OCI-LY7 (cell line): ENCODE data around the gene VCL. TPM values are rescaled to one million over a fixed set of nuclear protein-coding genes. Genes with fewer than 3 reads are reported as not detected.

ENCODE experiments used
- BruUV-seq: library from RNA; stranded (reverse); fragments of 400-500 nt; replicated peaks from 2 replicates; lab custom pipeline; 2021; lab: Mats Ljungman, UMichigan
- CTCF ChIA-PET: fragments of 300-600 bp; sonication (Branson Sonifier 250); formaldehyde crosslinking; loops from one replicate; lab custom pipeline; 2022; ENCODE audit warnings: antibody characterized with exemption; ENCODE audit not compliant: unreplicated experiment; lab: Charles Lee
- POLR2A ChIA-PET: fragments of 300-600 bp; sonication (Branson Sonifier 250); formaldehyde crosslinking; loops from one replicate; lab custom pipeline; 2022; ENCODE audit warnings: antibody characterized with exemption; lab: Charles Lee
- DNase-seq: peaks from one replicate; pipeline ENCODE4 v3.0.0-alpha.2; 2015; ENCODE audit warnings: low spot score
- H2AFZ ChIP-seq: fragments of 200-600 bp; sonication (generic), shearing (Covaris generic); 2 replicates; pipeline ENCODE4 v1.6.1; 2014; ENCODE audit warnings: mild to moderate bottlenecking, antibody characterized with exemption, low read length, moderate library complexity
- H3K27ac ChIP-seq: fragments of 200-600 bp; sonication (generic); 2 replicates; pipeline ENCODE4 v1.5.1; 2014; ENCODE audit warnings: mixed run types, low read depth, mild to moderate bottlenecking, moderate library complexity, low read length, inconsistent platforms; ENCODE audit not compliant: poor library complexity, severe bottlenecking
- H3K36me3 ChIP-seq: fragments of 200-600 bp; sonication (generic); 2 replicates; pipeline ENCODE4 v1.6.1; 2014; ENCODE audit warnings: mild to moderate bottlenecking, antibody characterized with exemption, low read length, moderate library complexity, mixed read lengths; ENCODE audit not compliant: insufficient read depth
- H3K4me1 ChIP-seq: fragments of 200-600 bp; sonication (generic); 2 replicates; pipeline ENCODE4 v1.5.1; 2014; ENCODE audit warnings: mild to moderate bottlenecking, low read length; ENCODE audit not compliant: insufficient read depth, poor library complexity, severe bottlenecking
- H3K4me2 ChIP-seq: fragments of 200-600 bp; sonication (generic); 2 replicates; pipeline ENCODE4 v1.6.1; 2014; ENCODE audit warnings: mild to moderate bottlenecking, low read length
- H3K4me3 ChIP-seq: fragments of 200-600 bp; sonication (generic); 2 replicates; pipeline ENCODE4 v1.5.1; 2014; ENCODE audit warnings: mild to moderate bottlenecking, low read depth, low read length; ENCODE audit not compliant: poor library complexity, severe bottlenecking
- H3K79me2 ChIP-seq: fragments of 200-600 bp; sonication (generic); 2 replicates; pipeline ENCODE4 v1.6.1; 2016; ENCODE audit warnings: low read depth, mild to moderate bottlenecking, low read length, moderate library complexity, mixed read lengths; ENCODE audit not compliant: insufficient read depth
- H3K9me2 ChIP-seq: fragments of 200-600 bp; sonication (generic); 2 replicates; pipeline ENCODE4 v1.6.1; 2016; ENCODE audit warnings: mild to moderate bottlenecking, low read length, mixed read lengths; ENCODE audit not compliant: insufficient read depth
- H3K9me3 ChIP-seq: fragments of 200-600 bp; sonication (generic); 2 replicates; pipeline ENCODE4 v1.6.1; 2014; ENCODE audit warnings: mild to moderate bottlenecking, mixed run types, low read length, mixed read lengths
- H4K20me1 ChIP-seq: fragments of 200-600 bp; sonication (generic); 2 replicates; pipeline ENCODE4 v1.6.1; 2014; ENCODE audit warnings: mild to moderate bottlenecking, antibody characterized with exemption, low read length, moderate library complexity, mixed read lengths; ENCODE audit not compliant: insufficient read depth
- EZH2phosphoT487 ChIP-seq: fragments of 200-600 bp; sonication (generic); IDR thresholded peaks from 2 replicates; pipeline ENCODE4 v1.6.1; 2018; ENCODE audit warnings: low read depth, borderline replicate concordance, mild to moderate bottlenecking, mixed run types, antibody characterized with exemption, low read length, moderate library complexity, mixed read lengths
- intact Hi-C: fragments of 100-400 bp; cut with micrococcal nuclease; formaldehyde crosslinking; loops from one replicate; pipeline ENCODE4 v1.10.0; 2022; ENCODE audit not compliant: unreplicated experiment
- total RNA-seq, 2 experiments: library from RNA; depleted of rRNA in 1 of 2; stranded (reverse); fragments of >200 nt in 1 of 2; shearing (Covaris generic) in 1 of 2; gene quantifications; 2 replicates each; pipeline ENCODE4 v1.2.3, GENCODE V29; 2014 to 2022
- TF ChIP-seq, protein P1 (sequence below): fragments of 200-600 bp; sonication (generic); conservative IDR thresholded peaks from 2 replicates; pipeline ENCODE4 v1.5.1; 2014; ENCODE audit warnings: mild to moderate bottlenecking, antibody characterized with exemption, low read length, moderate library complexity, mixed read lengths

The VCL gene
- total RNA-seq, 2 experiments from 2014 or later, result 19.1 to 55.5 TPM

DNA sequence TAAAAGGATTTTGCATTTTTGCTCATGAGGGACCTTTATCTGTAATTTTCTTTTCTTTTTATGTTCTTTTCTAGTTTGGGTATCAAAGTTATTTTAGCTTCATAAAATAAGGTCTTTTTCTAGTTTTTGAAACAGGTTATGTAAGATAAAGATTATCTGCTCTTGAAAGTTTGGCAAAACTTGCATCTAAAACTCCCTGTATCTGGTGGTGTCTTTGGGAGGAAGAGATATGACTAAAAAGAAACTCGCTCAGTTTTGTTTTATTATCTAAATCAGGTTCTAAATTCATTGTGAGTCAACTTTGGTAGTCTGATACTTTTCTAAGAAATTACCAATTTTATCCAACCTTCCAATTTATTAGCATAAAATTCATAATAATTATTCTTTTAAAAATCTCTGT is 55.1 kb downstream of the VCL start:
- no peak for DNase-seq
- no peaks in the 10 kb centered on the region for H3K79me2 ChIP-seq
- no peak overlapping the region for H3K4me3 ChIP-seq
- no peaks in the 10 kb centered on the region; the same call in 1 of the 2 replicates for H4K20me1 ChIP-seq
- H2AFZ ChIP-seq, result no peak overlapping the region
- no peaks in the 10 kb centered on the region for H3K9me2 ChIP-seq
- peaks cover 6% of the 10 kb centered on the region for H3K4me1 ChIP-seq
- no peak for TF ChIP-seq EZH2phosphoT487
- TF ChIP-seq, protein P1, sequence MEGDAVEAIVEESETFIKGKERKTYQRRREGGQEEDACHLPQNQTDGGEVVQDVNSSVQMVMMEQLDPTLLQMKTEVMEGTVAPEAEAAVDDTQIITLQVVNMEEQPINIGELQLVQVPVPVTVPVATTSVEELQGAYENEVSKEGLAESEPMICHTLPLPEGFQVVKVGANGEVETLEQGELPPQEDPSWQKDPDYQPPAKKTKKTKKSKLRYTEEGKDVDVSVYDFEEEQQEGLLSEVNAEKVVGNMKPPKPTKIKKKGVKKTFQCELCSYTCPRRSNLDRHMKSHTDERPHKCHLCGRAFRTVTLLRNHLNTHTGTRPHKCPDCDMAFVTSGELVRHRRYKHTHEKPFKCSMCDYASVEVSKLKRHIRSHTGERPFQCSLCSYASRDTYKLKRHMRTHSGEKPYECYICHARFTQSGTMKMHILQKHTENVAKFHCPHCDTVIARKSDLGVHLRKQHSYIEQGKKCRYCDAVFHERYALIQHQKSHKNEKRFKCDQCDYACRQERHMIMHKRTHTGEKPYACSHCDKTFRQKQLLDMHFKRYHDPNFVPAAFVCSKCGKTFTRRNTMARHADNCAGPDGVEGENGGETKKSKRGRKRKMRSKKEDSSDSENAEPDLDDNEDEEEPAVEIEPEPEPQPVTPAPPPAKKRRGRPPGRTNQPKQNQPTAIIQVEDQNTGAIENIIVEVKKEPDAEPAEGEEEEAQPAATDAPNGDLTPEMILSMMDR, result no peak
- BruUV-seq, result no TSS peak
- H3K36me3 ChIP-seq, result no peaks in the 10 kb centered on the region
- intact Hi-C loops, result no loop called here
- CTCF ChIA-PET, result no interaction called here
- no peaks in the 10 kb centered on the region for H3K9me3 ChIP-seq
- POLR2A ChIA-PET, result interaction anchor here (0.6 to 1.4 kb wide), 3 partner anchors 11 to 280 kb away, joined by 3 to 7 read pairs (median 3); no protein-coding TSS in a partner anchor
- H3K27ac ChIP-seq, result no peak overlapping the region
- no peak overlapping the region for H3K4me2 ChIP-seq

DNA sequence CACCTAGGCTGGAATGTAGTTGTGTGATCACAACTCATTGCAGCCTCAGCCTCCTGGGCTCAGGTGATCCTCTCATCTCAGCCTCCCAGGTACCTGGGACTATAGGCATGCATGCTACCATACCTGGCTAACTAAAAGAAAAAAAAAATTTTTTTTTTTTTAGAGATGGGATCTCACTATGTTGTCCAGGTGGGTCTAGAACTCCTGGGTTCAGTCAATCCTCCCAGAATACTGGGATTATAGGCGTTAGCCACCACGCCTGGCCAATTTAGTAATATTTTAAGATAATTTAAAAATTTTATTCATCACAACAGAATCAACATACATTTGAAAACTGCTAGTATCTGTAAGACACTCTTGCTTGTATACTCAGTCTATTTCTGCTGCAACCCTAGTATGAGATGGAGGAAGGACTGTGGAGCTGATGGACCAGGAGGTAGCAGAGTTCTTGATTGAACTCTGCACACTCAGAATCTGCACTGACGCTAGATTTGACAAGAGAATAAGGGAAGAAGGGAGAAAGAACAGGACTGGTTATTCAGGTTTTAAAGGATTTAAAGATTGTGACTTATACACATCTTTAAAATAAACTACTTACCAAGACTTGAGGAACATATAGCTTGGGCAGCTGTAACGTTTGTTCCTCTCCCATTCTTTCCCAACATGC is 57.6 kb downstream of the VCL start:
- H3K27ac ChIP-seq, result no peak overlapping the region
- H3K9me3 ChIP-seq, result no peaks in the 10 kb centered on the region
- no peaks in the 10 kb centered on the region for H3K79me2 ChIP-seq
- BruUV-seq, result no TSS peak
- H3K36me3 ChIP-seq, result no peaks in the 10 kb centered on the region
- H4K20me1 ChIP-seq, result no peaks in the 10 kb centered on the region
- H3K9me2 ChIP-seq, result no peaks in the 10 kb centered on the region
- CTCF ChIA-PET, result no interaction called here
- H2AFZ ChIP-seq, result no peak overlapping the region
- TF ChIP-seq, protein P1, result no peak
- TF ChIP-seq EZH2phosphoT487, result no peak
- H3K4me2 ChIP-seq, result no peak overlapping the region
- peaks cover 14% of the 10 kb centered on the region for H3K4me1 ChIP-seq
- no peak overlapping the region for H3K4me3 ChIP-seq
- POLR2A ChIA-PET, result interaction anchor here (1.1 kb wide), 1 partner anchor 9 kb away, joined by 4 read pairs; no protein-coding TSS in a partner anchor
- intact Hi-C loops, result no loop called here
- DNase-seq, result no peak
